DND-41 (cell line): ENCODE results near the gene MSMP.

Source experiments
- ATAC-seq: fragments of 200-7000 bp; cut with Tn5 transposase; 3 replicates; pipeline ENCODE4 v1.9.1; 2021; ENCODE audit warnings: low read depth; ENCODE audit not compliant: insufficient read depth
- DNase-seq: peaks from one replicate; pipeline ENCODE4 v3.0.0-alpha.2; 2020
- H2AFZ ChIP-seq: 2 replicates; pipeline ENCODE4 v1.6.0; 2012; ENCODE audit warnings: low read depth, low read length
- H3K27ac ChIP-seq: 2 replicates; pipeline ENCODE4 v1.5.1; 2012; ENCODE audit warnings: low read length, inconsistent platforms
- H3K27me3 ChIP-seq: fragments of 200-600 bp; sonication (generic); 2 replicates; pipeline ENCODE4 v1.6.0; 2012; ENCODE audit warnings: low read length, mild to moderate bottlenecking, inconsistent platforms; ENCODE audit not compliant: insufficient read depth, poor library complexity
- H3K36me3 ChIP-seq: 2 replicates; pipeline ENCODE4 v1.5.1; 2012; ENCODE audit warnings: low read length, inconsistent platforms; ENCODE audit not compliant: insufficient read depth
- H3K4me1 ChIP-seq: 2 replicates; pipeline ENCODE4 v1.5.1; 2012; ENCODE audit warnings: mild to moderate bottlenecking, low read length; ENCODE audit not compliant: insufficient read depth
- H3K4me2 ChIP-seq: 2 replicates; pipeline ENCODE4 v1.6.0; 2012; ENCODE audit warnings: mild to moderate bottlenecking, moderate library complexity, low read length, inconsistent platforms; ENCODE audit not compliant: insufficient read depth
- H3K4me3 ChIP-seq, 2 experiments: fragments of 200-600 bp in 1 of 2; shearing (Covaris generic) in 1 of 2; 2 replicates each; pipeline ENCODE4 v1.5.1; 2012 to 2016; ENCODE audit warnings: inconsistent platforms in 2 of 2, low read length in 2 of 2, mild to moderate bottlenecking in 2 of 2, low read depth in 1 of 2, moderate library complexity in 1 of 2
- H3K79me2 ChIP-seq: 2 replicates; pipeline ENCODE4 v1.6.0; 2012; ENCODE audit warnings: low read length, inconsistent platforms; ENCODE audit not compliant: insufficient read depth
- H3K9ac ChIP-seq: 2 replicates; pipeline ENCODE4 v1.6.0; 2012; ENCODE audit warnings: low read depth, mild to moderate bottlenecking, inconsistent platforms, low read length, moderate library complexity
- H3K9me3 ChIP-seq: 2 replicates; pipeline ENCODE4 v1.5.1; 2012; ENCODE audit warnings: low read length, moderate library complexity, mild to moderate bottlenecking, inconsistent platforms; ENCODE audit not compliant: insufficient read depth, severe bottlenecking
- H4K20me1 ChIP-seq: 2 replicates; pipeline ENCODE4 v1.6.0; 2012; ENCODE audit warnings: low read length; ENCODE audit not compliant: insufficient read depth
- EZH2 ChIP-seq: IDR thresholded peaks from 3 replicates; pipeline ENCODE4 v1.6.1; 2012; ENCODE audit warnings: borderline replicate concordance, low read depth, mild to moderate bottlenecking, moderate library complexity, low read length, inconsistent platforms; ENCODE audit not compliant: severe bottlenecking
- TF ChIP-seq, protein P1 (sequence below): IDR thresholded peaks from 2 replicates; pipeline ENCODE4 v1.5.1; 2012; ENCODE audit warnings: borderline replicate concordance, low read length, moderate library complexity, mild to moderate bottlenecking; ENCODE audit not compliant: poor library complexity, severe bottlenecking; ENCODE audit errors: extremely low read depth

MSMP gene

DNA sequence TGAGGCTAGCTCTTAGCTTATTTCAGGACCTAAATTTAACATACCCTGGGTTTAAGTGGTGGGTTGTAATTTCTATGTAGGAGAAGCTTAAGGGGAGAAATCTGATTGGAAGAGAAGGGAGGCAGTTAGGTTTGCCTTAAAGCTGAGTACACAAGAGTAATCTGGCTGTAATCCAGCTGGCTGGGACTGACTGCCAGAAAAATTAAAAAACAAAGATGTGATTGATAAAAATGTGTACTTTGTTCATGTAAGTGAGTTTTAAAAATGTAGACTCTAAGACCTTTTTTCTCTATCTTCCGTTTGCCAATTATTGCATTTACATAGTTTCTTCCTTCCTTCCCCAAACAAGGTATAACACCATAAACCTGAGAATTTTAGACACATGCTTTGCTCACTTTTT lies 17.5 kb upstream of the MSMP start:
- H3K4me1 ChIP-seq, result no peaks in the 10 kb centered on the region
- no peak overlapping the region for H3K27ac ChIP-seq
- H3K4me2 ChIP-seq, result no peak overlapping the region
- H2AFZ ChIP-seq, result no peak overlapping the region
- H3K9me3 ChIP-seq, result no peaks in the 10 kb centered on the region
- no peak overlapping the region for H3K4me3 ChIP-seq
- DNase-seq (no peak), ATAC-seq (no peak)
- no peak overlapping the region for H3K9ac ChIP-seq
- H4K20me1 ChIP-seq, result peaks cover 3% of the 10 kb centered on the region
- no peaks in the 10 kb centered on the region for H3K27me3 ChIP-seq
- peaks cover 5% of the 10 kb centered on the region; the same call in 1 of the 2 replicates for H3K36me3 ChIP-seq
- peaks cover 19% of the 10 kb centered on the region for H3K79me2 ChIP-seq
- TF ChIP-seq, protein P1, sequence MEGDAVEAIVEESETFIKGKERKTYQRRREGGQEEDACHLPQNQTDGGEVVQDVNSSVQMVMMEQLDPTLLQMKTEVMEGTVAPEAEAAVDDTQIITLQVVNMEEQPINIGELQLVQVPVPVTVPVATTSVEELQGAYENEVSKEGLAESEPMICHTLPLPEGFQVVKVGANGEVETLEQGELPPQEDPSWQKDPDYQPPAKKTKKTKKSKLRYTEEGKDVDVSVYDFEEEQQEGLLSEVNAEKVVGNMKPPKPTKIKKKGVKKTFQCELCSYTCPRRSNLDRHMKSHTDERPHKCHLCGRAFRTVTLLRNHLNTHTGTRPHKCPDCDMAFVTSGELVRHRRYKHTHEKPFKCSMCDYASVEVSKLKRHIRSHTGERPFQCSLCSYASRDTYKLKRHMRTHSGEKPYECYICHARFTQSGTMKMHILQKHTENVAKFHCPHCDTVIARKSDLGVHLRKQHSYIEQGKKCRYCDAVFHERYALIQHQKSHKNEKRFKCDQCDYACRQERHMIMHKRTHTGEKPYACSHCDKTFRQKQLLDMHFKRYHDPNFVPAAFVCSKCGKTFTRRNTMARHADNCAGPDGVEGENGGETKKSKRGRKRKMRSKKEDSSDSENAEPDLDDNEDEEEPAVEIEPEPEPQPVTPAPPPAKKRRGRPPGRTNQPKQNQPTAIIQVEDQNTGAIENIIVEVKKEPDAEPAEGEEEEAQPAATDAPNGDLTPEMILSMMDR, result no peak
- TF ChIP-seq EZH2, result no peak

GRCh38 chr9:35771075-35771433 lies 17.0 kb upstream of the MSMP start:
- no peak overlapping the region for H3K27ac ChIP-seq
- ATAC-seq (no peak), DNase-seq (no peak)
- peaks cover 21% of the 10 kb centered on the region for H3K79me2 ChIP-seq
- TF ChIP-seq, protein P1, result no peak
- no peak for TF ChIP-seq EZH2
- H3K9ac ChIP-seq, result no peak overlapping the region
- H3K36me3 ChIP-seq, result peaks cover 5% of the 10 kb centered on the region; the same call in 1 of the 2 replicates
- H3K4me2 ChIP-seq, result no peak overlapping the region
- no peak overlapping the region for H2AFZ ChIP-seq
- H3K4me1 ChIP-seq, result no peaks in the 10 kb centered on the region
- no peaks in the 10 kb centered on the region for H3K9me3 ChIP-seq
- no peaks in the 10 kb centered on the region for H3K27me3 ChIP-seq
- H4K20me1 ChIP-seq, result peaks cover 3% of the 10 kb centered on the region
- no peak overlapping the region for H3K4me3 ChIP-seq

DNA sequence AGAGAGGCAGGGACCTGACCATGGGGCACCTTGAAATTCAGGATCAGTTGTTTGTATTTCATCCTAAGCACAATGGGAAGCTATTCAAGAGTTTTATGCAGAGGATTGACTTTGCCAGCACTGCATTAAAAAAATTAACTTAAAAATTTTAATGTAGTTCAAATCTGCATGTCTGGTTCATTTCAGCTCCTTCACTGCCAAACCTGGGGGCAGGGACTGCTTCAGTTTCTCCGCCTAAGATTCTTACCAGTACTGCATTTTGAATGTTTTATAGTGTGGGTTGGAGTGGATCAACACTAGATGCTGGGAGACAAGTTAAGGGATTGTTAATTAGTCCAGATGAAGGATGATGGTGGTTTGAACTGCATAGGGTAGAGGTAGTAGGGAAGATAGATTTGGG lies 15.7 kb upstream of the MSMP start:
- H3K4me2 ChIP-seq, result no peak overlapping the region
- H2AFZ ChIP-seq, result no peak overlapping the region
- H3K36me3 ChIP-seq, result peaks cover 5% of the 10 kb centered on the region; the same call in 1 of the 2 replicates
- H4K20me1 ChIP-seq, result peaks cover 3% of the 10 kb centered on the region
- no peaks in the 10 kb centered on the region for H3K9me3 ChIP-seq
- no peaks in the 10 kb centered on the region for H3K27me3 ChIP-seq
- H3K27ac ChIP-seq, result no peak overlapping the region
- no peaks in the 10 kb centered on the region for H3K4me1 ChIP-seq
- no peak overlapping the region for H3K4me3 ChIP-seq
- peaks cover 27% of the 10 kb centered on the region for H3K79me2 ChIP-seq
- ATAC-seq, result no peak
- DNase-seq, result no peak
- no peak overlapping the region for H3K9ac ChIP-seq
- TF ChIP-seq, protein P1, result no peak
- TF ChIP-seq EZH2, result no peak

DNA sequence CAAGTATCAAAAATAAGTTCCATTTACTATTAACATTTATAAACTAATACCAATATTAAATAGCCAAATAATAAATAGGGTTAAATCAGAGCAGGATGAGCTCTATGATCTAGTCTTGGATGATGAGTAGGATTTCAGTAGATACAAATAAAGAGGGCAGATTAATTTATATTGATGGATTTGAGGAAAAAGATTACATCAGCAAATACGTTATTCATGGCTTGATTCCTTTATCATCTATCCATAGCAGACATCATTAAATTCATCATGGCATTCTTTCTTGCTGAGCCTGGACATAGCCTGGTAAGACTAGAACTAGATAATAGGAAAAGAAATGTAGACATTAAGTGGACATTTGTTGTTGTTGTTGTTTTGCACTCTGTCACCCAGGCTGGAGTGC lies 13.4 kb upstream of the MSMP start:
- Histone ChIP-seq H3K27ac (no peak overlapping the region), H3K4me2 (no peak overlapping the region), H3K79me2 (peaks cover 37% of the 10 kb centered on the region), H4K20me1 (peaks cover 3% of the 10 kb centered on the region), H3K4me1 (no peaks in the 10 kb centered on the region), H3K9me3 (no peaks in the 10 kb centered on the region), H3K36me3 (peaks cover 5% of the 10 kb centered on the region; the same call in 1 of the 2 replicates), H3K27me3 (no peaks in the 10 kb centered on the region), H3K4me3 (no peak overlapping the region), H3K9ac (no peak overlapping the region), H2AFZ (no peak overlapping the region)
- DNase-seq (no peak), ATAC-seq (no peak)
- no peak for TF ChIP-seq EZH2
- TF ChIP-seq, protein P1, result no peak
